Activated CD4-positive, CD25-positive, alpha-beta regulatory T cell treated with anti-CD3 and anti-CD28 coated beads, Interleukin-2, amount 50 U/mL, for 72 hours (primary cell): Measurements from ENCODE around the gene GRIPAP1.

Source experiments
- DNase-seq: peaks from one replicate; pipeline ENCODE4 v3.0.0; 2021

Gene GRIPAP1

DNA sequence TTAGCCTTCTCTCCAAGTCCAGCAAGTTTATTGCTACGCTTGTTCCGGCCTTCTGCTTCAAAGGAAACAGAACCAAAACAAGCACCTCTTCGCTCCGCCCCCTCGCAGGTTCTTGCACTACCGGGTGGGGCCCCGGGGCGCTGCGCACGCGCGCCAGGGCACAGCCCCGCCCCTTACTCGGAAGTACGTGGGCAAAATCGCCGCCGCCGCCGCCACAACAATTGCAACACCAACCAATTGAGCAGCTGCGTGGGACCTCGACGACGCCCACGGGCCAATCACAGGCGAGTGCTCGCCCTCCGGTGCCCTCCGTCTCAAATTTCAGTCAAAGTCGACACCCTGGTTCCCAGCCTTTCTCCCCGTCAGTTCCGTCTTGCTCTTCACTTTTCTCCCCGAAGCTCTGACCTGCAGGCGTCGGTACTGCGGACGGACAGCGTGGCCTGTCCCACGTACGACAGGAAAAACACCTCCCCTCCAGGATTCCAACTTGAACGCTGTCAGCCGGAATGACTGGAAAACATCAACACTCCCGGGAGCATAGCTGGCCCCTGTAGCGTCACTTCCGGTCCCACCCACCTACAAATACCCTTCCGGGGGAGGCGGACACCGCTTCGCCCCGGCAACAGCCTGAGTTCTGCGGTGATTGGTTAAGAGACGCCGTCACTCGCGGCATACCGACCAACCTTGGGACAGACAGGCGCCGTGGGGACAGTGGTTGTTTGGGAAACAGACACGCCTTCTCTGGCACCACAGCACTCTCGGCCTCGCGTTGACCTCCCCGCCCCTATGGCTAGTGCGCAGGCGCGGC lies 44.0 kb downstream of the GRIPAP1 start:
- DNase-seq = peak; percentile 90

DNA sequence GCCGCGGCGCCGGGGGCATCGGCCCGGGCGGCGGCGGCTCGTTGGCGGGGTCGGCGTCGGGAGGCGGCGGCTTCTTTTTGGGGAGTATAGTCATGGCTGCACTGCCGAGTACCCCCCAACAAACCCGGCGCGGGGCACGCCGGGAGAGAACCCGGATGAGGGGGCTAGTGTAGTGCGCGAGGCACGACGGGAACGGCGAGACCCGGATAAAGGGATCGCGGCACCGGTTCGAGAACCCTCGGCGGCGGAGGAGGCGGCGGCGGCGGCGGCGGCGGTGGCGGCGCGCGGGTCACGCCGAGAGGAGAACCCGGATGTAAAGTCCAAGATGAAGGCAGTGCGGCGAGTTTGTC lies 44.6 kb downstream of the GRIPAP1 start, which contains the start of gene OTUD5:
OTUD5 (minus strand) TSS at position 131 of the 350 bp plus-strand sequence; CDS start at position 94, 37 bp downstream.
- DNase-seq = no peak

DNA sequence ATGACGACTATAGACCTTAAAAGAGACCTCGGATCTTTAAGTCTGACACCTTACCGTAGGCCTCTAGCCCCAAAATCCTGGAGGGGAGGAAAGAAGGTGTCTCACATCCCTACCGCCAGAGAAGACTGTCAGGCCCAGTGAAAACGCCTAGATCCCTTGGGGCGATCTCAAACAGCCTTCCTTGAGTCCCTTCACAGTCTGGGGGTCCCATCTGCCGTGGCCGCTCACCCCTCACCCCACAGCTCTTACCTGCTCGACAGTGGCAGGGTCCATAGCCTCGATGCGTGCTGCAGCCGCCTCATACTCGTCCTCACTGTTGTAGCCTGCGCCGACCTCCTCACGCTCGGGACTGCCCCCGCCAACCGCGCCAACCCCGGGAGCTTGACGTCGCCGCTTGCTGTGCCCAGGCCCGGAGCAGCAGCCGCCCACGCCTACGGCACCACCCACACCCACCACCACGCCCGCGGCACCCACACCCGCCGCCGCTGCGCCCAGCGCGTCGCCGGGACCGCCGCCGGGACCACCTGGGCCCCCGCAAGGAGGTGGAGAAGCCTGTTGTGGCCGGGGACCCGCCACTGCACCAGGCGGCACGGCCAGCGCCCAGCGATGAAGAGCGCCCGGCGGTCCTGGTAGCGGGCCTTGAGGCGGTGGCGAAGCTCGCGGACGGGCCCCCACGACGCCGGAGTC lies 45.2 kb downstream of the GRIPAP1 start:
- peak; percentile 69 for DNase-seq

DNA sequence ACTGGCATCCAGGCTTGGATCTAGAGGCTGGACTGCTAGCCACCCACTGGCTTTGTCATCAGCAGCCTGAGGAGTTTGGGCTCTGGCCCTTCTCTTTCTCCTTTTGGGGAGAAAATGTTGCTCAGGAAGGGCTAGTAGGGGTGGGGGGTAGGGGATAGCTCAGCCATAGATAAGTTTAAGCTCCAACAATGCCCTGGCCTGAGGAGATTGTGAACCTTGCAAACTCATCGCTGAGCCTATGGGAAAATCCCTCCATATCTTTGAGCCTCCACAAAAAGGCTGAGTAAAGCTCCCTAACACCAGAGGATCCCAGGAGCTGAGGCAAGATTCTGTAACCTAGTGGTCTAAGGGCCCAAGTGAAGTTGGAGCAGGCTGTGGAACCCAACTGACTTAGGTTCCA lies 53.5 kb downstream of the GRIPAP1 start:
- no peak for DNase-seq

DNA sequence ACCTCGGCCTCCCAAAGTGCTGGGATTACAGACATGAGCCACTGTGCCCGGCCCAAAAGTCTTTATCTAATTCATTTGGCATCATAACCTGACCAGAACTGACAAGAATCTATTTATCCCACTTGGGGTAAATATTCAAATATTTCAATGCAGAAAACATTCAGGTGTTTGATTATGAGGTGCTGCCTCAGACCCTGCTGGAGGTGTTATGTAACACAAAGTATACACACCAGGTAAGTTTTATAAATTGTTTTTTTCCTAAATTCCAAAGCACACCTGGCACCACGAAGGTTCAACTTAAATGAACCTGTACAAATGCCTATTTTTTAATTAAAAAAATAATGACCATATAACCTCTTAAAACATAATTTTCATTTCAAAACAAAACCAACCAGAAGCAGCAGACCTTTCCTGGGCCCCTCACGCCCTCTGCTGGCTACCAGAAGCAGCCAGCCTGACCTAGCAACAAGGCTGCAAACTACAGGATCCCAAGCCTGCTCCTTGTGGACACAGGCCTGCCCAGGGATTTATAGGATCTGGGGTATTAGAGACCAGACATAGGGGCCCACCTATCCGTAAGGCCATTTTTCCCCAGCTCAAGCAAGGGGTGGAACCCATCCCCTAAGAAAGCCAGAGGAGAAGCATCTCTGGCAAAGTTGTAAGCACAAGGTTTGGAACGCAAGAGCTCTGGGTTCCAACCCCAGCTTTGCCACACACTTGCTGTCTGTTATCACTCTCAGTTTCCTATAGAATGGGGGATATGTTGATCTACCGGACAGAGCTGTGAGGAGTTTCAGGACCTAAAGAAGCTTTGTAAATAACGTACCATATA lies 56.3 kb downstream of the GRIPAP1 start:
- peak; percentile 65 for DNase-seq

DNA sequence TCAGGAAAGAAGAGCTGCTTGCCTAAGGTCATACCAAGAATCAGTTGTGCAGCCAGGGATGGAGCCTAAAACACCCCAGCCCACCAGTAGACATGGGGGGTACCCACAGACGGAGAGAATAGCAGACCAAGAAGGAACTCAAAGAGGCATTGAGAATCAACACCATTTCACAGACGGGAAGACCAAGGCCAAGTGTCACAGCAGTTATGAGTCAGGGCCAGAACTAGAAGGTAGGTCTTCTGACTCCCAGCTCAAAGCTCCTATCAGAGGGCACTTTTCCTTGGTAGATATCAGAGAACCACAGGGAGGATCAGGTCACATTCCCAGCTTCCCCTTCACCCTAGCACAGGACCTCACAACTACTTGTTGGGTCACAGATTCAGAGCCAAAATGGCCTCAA lies 59.2 kb downstream of the GRIPAP1 start:
- no peak for DNase-seq

DNA sequence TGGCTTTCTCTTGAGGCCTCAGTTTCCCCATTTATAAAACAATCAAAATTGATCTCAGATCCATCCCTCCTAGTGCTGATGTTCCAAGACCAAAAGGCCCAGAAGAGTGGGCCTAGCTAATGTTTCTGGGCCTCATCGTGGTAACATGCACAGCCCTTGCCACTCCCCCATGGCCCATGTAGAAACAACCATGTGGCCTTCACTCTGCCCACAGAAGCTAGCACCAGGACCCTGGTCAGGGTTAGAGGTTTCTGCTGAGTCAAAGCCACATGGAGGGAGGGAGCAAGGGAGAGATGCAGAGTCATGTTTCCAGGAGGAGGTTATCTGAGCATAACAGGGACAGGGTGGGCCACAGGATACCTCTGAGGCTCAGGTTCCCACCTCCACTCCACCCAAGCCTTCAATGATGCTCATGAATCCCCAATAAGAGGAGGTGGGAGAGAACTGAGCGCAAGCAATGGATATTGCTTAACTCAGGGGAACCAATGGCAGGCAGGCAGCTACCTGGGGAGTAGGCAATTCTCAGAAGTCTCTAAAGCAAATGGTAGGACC lies 61.6 kb downstream of the GRIPAP1 start:
- DNase-seq = no peak

DNA sequence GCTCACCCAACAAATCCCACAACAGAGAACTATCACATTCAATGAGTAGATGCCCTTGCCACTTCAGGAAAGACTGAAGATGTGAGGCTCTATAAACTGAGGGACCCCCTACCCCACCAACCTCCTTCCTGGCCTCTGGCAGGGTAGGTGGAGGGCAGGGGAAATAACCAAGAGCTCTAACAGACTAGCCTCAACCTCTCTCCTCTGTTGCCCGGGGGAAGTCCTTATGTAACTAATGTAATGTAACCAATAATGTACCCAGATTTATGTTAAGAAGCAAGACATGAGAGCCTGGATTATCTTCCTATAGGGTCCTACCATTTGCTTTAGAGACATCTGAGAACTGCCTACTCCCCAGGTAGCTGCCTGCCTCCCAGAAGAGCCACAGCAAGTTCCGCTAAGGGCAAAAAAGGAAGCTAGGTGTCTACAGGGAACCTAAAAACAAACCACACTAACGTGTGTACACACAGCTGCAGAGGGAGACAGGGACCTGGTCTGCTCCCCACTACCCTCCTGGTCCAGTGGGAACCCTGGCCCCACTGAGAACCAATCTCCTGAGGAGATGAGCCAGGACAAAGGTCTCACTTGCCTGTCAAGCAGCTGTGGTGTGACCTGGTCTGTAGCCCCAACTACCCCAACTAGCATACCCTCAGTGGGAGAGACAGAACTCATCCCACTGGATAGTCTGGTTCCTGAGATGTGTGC lies 62.4 kb downstream of the GRIPAP1 start:
- no peak for DNase-seq

DNA sequence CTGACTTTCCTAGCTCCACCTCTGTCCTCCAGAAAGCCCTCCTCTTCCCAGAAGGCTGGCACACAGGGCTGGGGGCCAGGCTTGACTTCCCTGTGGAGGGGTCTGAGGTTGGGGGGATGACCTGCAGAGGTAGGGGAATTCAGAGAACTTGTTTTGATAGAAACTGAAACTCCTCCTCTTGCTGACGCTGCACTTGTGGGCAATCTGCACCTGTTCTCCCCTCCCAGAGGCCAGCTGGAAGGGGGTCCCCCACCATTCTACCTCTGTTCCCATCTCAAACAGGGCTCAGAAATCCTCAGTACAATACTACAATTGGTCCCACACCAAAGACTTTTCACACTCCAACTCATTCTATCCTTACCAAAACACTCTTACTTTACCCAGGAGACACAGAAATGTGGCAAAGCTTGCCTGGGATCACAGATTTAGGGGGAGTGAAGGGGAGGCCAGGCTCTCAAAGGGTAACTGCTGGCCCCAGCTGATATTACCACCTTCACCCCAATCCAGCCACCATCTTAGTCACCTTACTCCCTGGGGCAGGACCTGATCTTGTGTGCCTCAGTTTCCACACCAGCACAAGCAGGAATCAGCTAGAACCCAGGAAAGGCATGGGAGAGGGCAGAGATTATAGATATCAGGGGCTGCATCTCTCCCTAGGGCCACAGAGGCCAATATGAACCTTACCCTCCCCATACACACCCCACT lies 63.2 kb downstream of the GRIPAP1 start:
- peak; percentile 74 for DNase-seq

DNA sequence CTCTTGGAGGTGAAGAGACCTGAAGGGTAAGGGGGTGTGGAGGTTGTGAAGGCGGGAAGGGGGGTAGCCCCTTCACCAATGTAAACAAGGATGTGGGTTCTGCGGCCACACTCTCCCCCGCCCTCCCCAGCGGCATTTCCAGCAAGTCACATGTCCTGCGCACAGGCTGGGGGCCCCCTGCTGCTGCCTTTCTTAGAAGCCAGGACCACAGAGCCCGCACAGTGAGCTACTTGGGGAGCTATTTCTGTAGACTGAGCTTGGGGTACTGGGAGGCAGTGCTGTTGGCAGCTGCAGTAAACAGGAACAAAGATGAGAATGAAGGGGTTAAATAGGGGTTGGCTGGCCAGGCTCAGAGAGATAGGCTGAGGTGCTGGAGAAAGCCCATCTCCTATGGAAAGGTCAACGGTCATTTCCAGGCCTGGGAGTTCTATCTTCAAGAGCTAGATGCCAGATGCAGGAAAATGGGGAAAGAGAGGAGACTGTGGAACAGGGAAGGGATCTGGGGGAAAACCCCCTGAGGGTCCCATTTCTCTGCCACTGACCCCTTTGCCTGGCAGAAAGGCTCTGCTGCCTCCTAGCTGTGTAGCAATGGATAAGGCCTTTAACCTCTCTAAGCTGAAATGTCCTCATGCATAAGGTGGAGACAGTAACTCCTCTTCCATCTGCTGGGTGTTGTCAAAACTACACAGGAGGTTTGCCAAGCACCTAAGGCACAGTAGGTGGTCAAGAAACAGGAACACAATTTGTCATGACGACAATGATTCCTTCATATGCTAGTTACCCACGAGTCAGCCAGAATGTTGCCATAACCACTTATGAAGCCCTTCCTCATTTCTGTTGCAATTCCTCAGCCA lies 64.8 kb downstream of the GRIPAP1 start:
- peak; percentile 95 for DNase-seq

DNA sequence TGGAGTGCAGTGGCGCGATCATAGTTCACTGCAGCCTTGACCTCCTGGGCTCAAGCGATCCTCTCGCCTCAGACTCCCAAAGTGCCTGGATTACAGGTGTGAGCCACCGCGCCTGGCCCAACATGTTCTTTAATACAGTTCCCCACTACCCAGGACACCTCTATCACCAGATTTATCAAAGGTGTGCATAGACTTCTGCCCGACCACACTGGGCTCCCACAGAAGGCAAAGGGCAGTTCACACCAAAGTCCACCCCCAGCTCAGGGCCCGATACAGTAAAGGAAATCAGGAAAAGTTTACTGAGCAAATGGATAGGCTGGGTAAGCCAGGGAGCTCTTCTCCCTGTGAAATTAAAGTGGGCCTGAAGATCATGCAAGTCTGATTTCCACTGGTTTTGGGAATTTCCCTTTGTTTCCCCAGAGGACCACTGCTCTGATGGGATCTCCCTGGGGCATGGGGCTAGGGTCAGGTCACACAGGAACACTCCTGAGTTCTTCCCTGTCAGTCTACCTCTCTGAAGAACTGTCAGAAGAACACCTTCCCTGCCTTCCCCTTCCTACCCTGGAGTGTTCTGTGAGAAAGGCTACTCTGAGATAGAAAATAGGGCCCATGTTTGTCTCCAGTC lies 65.5 kb downstream of the GRIPAP1 start:
- DNase-seq = no peak

DNA sequence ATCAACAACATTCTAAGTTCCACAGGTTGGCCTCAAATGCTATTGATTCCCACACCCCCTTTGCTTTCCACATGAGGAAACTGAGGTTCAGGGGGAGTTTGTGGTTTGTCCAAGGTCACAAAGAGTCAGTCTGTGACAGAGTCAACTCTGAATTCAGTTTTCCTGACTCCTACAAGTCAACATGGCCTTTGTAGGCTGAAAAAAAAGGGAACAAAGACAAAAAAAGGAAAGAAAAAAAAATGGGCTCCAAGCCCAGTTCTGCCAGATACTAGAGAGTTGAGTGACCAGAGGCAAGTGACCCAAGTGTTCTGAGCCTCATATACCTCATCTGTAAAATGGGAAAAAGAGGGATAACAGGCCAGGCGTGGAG lies 66.8 kb downstream of the GRIPAP1 start:
- no peak for DNase-seq

DNA sequence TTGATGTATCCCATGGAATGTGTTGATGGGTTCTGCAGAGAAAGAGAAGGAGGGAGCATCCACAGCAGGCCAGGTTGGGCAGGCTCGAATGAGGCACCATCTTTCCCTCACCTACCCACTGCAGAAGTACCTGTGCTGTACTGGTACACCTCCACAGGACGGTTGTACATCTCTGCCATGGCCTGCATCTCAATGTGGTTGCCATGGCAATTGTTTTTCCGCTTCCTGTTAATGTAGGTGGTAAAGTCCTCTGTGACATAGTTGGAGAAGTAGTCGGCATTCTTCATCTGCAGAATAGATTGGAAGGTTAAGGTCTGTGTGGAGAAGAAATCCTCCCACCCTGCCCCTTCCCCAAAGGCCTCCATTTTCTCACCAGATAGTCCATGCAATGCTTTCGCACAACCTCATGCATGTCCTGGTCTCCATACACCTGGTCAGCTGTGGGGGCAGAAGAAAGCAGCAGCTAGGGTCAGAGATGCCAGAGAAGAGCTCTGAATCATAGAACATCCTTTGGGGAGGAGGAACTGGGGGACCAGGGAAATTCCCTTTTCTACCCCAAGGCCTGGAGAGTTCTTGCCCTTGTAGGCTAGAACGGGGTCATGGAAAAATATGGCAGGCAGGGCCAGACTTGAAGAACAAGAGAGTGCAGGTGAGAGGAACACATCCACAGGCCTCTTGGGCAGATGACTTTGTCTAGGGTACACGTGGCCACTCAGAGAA lies 67.3 kb downstream of the GRIPAP1 start:
- DNase-seq = no peak

DNA sequence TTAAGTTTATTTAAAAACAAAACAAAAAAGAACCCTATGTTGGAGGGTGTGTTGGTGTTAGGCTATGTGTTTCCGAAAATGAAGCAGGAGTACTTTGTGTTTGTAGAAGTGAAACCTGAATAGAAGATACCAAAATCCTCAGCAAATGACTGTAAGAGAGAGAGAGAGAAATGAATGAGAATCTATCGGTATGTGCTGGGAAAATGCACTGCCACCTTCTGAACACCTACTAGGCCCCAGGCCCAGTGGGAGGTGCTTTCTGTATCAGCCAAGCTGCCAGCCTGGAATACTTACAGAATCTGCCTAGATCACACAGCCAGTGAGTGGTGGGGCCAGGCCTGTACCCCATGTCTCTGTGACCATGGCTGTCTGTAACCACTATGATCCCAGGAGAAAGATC lies 68.3 kb downstream of the GRIPAP1 start:
- no peak for DNase-seq

DNA sequence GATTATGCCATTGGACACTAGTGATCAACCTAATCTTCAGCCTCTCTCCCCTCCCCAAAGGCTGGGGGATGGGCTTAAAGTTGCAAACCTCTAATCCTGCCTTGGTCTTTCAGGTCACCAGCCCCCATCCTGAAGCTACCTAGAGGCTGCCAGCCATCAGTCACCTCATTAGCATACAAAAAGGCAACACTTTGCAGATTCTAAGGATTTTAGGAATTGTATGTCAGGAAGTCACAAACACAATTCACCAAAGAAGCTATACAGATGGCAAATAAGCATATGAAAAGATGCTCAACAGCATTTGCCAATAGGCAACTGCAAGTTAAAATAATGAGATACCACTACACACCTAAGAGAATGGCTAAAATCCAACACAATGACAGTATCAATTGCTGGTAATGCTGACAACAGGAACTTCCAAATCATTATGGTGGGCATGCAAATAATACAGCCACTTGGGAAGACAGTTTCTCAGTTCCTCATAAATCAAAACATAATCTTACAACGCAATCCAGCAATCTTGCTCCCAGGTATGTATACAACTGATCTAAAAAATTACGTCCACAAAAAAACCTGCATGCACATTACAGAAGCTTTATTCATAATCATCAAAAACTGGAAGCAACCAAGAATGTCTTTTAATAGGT lies 74.2 kb downstream of the GRIPAP1 start:
- DNase-seq = no peak

DNA sequence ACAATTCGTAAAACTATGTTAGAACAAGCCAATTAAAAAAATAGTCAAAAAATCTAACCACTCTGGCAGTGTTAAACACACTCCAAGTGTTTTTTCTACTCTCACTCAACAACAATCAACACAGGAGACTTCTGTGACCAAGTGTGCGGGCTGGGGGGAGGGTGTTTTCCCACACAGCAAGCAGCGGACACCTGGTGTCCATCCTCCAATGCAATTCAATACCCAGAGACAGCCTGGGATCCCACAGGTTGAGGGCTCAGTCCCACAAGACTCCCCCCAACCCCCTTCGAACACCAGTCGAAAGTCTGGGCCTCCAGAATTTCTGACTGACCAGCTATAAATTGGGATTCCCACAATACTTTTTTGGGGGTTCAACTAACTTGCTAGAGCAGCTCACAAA lies 74.9 kb downstream of the GRIPAP1 start:
- DNase-seq = no peak

DNA sequence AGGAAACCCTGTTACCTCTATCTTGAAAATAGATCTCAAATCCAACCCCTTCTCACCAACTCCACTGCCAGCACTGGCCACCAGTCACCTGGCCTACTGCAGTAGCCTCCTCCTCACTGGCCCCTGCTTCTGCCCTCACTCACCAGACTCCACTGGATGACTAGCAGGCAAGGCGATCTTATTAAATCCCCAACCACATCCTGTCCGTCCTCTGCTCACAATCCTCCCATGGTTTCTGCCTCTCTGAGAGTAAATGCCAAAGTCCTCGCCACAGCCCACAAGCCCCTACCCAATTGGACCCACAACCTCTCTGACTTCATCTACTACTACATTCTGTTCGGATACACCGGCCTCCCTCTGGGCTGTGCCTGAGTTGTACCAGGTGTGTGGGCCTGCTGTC lies 77.8 kb downstream of the GRIPAP1 start:
- DNase-seq = peak; percentile 49

DNA sequence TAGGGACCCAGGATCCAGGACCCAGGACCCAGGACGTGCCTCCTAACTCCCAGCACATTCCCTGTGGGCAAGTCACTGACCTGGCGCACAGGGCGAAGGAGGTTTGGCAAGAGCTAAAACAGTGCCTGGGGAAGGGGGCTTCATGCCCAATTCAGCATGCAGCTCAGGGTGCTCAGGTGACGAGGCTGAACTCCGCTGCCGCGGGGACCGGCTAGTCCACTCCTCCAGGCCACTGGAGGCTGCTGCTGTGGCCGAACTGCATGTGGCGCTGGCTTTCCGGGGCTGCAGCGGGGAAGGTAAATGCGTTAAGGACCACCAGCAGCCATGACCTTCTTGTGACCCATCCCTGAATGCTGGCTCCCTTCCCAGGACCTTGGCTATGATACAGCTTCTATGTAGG lies 78.3 kb downstream of the GRIPAP1 start:
- no peak for DNase-seq
